ENCODE data around the gene AGPAT4.

Gene AGPAT4

GRCh38 chr6:161281092-161281491 lies 7.2 kb upstream of the AGPAT4 start:
- DNase-seq, result no peak

DNA sequence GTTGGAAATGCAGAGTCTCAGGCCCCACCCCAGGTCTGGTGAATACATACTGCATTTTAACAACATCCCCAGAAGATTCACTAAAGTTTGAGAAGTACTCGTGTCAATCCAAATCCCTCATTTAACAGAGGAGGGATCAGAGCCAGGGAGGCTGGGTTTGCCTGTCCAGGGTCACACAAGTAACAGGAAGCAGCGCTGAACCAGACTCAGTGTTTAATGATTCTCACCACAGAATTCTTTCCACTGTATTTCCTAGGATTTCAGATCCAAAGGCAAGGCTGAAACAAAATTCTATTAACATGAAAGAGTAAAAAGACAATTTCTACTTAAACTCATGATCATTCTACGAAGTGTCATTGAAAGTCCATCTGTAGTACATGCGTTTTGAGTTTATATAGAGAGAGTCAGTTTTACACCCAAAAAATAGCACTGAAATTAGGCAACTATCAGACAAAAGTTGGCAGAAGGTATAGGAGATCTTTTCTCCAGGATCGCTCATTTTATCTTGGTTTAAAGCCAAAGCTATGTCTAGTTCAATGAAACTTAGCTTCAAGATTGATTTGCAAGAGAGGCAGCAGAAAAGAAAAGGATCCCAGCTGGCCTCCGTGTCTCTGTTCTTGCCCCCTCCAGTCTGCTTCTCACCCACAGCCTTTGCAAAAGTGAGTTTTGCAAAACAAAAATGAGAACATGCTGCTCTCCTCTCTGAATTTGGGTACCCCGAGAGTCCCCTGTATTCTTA lies 6.0 kb upstream of the AGPAT4 start:
- no peak for DNase-seq

- no peak for DNase-seq
Observed at GRCh38 chr6:161276605-161277155, 2.8 kb upstream of the AGPAT4 start.

DNA sequence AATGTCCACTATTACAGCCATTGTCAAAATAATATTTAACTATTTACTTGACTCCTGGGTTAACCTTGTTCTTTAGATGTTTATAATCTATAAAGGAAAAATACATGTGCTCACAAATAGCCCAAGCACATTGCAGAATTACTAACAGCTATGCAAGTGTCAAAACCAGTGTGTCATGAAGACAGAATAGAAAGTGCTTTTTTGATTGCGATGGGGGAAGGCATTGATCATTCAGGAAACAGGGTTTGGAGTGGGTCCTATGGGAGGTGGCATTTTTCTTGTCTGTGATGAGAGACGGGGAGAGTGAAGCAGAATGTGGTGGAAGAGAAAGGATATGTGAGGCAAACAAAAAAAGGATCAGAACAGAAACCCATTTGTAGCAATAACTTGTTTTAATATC lies 1.0 kb upstream of the AGPAT4 start:
- no peak for DNase-seq

GRCh38 chr6:161274488-161274858 lies 612 bp upstream of the AGPAT4 start:
- no peak for DNase-seq

GRCh38 chr6:161273274-161273751 lies 548 bp downstream of the AGPAT4 start:
- peak in 1 of 14 donors; percentile 63 for DNase-seq

DNA sequence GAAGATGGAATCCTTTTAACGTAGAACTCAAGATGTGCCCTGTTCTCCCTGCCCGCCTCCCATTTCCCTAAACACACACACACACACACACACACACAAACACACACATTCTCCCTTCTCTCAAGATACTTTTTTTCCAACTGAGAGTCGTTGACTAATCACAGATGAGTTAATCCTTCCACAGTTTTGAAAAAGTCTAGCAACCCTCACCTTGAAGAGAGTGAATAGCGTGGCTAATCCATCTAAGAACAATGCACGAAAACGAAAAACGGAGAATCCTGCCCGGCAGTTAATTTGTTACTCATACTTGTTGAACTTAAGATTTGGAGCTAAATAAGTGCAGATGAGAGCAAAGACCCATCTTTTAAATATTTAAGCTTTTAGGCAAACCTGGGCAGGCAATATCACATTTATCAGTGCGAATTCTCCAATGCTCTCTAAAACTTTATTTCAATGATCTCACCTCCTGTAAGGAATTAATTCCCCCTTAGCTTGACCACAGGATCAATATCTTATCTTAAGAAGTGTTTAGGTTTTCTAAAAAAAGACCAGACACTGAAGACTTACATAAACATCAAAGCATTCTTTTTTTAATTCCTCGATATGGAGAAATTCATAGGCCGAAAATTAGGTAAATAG lies 1.1 kb downstream of the AGPAT4 start:
- DNase-seq, result peak in 1 of 14 donors; percentile 46

DNA sequence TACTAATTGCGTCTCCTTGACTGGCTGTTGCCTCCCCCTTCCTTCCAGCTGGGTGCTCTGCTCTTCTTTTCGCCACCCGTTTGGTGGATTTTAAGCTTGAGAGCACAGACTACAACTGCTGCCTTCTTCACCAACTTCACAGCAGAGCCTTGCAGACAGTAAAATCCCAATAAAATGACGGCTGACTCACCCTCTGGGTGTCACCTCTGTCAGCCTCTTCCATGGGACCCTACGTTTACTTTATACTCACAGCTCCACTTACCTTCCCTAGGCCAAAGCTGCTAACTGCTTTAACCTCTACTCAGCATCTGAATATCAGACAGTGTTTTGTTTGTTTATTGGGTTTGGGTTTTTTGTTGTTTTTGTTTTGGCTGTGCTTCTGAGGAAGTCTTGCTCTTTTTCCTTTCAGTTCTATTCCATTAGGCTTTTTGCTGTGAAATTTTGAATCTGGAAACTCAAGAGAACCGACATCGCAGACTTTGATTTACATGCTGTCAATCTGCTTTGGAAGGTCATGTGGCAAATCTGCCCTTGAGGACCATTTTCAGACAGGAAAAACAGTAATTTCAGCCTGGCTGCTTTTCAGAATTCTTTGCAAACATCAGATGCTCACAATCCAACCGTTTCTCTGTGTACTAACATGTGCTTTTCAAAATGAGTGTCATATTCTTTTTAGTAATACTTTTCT lies 2.4 kb downstream of the AGPAT4 start:
- DNase-seq, result peak in 4 of 14 donors; percentile 11 to 63 (median 34)

DNA sequence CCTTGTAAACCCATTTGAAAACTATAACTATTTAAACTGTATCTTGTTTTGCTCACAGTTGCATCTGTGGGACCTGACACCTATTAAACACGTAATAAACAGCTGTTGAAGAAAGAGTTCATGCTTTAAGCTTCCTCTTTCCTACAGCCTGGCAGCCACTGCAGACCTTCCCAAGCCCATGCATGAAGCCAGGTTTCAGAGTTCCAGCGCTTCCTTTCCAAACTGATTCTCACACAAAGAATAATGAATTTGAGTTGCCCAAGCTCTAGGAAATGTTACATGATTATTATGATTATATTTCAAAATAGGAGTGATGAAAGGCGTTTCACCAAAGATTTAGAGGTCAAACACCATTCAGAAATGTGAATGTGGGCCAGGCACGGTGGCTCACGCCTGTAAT lies 3.7 kb downstream of the AGPAT4 start:
- no peak for DNase-seq

DNA sequence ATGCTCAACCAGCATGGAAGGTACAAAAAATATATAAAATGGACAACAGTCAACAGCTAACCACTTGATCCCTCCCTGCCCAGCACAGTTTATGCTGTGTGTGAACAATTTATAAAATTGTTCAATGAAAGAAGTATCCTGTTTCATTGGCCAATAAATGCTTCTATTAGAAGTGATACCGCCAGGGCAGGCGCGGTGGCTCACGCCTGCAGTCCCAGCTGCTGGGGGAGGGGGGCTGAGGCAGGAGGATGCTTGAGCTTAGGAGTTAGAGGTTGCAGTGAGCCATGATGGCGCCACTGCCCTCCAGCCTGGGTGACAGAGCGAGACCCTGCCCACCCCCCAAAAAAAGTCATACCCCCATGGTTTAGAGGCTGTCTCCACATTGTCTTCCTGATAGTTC lies 4.6 kb downstream of the AGPAT4 start:
- no peak for DNase-seq

GRCh38 chr6:161268531-161269210 lies 5.2 kb downstream of the AGPAT4 start:
- no peak for DNase-seq

- no peak for DNase-seq
Observed at GRCh38 chr6:161266513-161267230, 7.2 kb downstream of the AGPAT4 start.

- no peak for DNase-seq
Observed at GRCh38 chr6:161265975-161266374, 7.9 kb downstream of the AGPAT4 start.

GRCh38 chr6:161265554-161265953 lies 8.3 kb downstream of the AGPAT4 start:
- DNase-seq, result no peak

DNA sequence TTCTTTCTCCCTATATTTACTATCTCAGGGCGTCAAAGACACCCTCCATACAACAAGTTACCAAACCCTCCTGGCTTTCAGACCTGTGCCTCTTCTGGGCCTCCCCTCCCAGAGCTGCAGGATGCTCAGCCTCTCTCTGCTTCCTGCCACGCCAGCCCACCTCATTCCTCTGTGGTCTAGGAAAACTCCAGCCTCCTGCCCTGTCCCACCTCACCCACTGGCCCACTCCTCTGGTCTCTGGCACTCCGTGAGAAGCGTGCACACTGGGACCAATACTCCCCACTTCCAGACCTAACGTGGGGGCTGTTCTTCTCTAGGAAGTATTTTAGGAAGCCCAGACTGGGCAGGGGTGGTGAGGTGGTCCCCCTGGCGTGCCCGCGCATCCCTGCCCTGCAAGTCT lies 9.7 kb downstream of the AGPAT4 start:
- DNase-seq, result no peak

- no peak for DNase-seq
Observed at GRCh38 chr6:161261816-161262215, 12.0 kb downstream of the AGPAT4 start.

GRCh38 chr6:161261325-161261724 lies 12.5 kb downstream of the AGPAT4 start:
- no peak for DNase-seq

- DNase-seq, result no peak
Observed at GRCh38 chr6:161259302-161259701, 14.6 kb downstream of the AGPAT4 start.

- DNase-seq, result no peak
Observed at GRCh38 chr6:161257793-161258457, 15.9 kb downstream of the AGPAT4 start.

- DNase-seq, result peak in 3 of 14 donors; percentile 23 to 54 (median 24)
Observed at GRCh38 chr6:161256407-161256806, 17.5 kb downstream of the AGPAT4 start.

GRCh38 chr6:161255518-161255917 lies 18.3 kb downstream of the AGPAT4 start:
- no peak for DNase-seq

Measured in C1 segment of cervical spinal cord (tissue), 14 donors.